Nephron progenitor cell (in vitro differentiated cells): ENCODE results near the gene DAZAP1.
A peak's percentile ranks its signal among the peaks of the same experiment; 100 is the strongest.
"Not testable (repeated sequence)": the region's sequence is repeated elsewhere in the genome, so short reads cannot be mapped to it uniquely, and the experiment has no call there.

Source experiments
- DNase-seq: peaks from one replicate; pipeline ENCODE4 v3.0.0; 2021
- H3K27ac Mint-ChIP-seq: 2 replicates; pipeline ENCODE4 v1.8.0; 2021; ENCODE audit warnings: mild to moderate bottlenecking, moderate library complexity, mixed read lengths
- H3K27me3 Mint-ChIP-seq: 2 replicates; pipeline ENCODE4 v1.8.0; 2021; ENCODE audit warnings: mild to moderate bottlenecking, low read depth, mixed read lengths; ENCODE audit not compliant: poor library complexity
- H3K36me3 Mint-ChIP-seq: 2 replicates; pipeline ENCODE4 v1.8.0; 2021; ENCODE audit warnings: low read depth, mixed read lengths
- H3K4me1 Mint-ChIP-seq: 2 replicates; pipeline ENCODE4 v1.8.0; 2021; ENCODE audit warnings: mixed read lengths
- H3K4me3 Mint-ChIP-seq: 2 replicates; pipeline ENCODE4 v1.8.0; 2021; ENCODE audit warnings: mild to moderate bottlenecking, moderate library complexity, mixed read lengths
- H3K9me3 Mint-ChIP-seq: 2 replicates; pipeline ENCODE4 v1.8.0; 2021; ENCODE audit warnings: mild to moderate bottlenecking, moderate library complexity, mixed read lengths
- TF ChIP-seq, protein P1 (sequence below): fragments of 200-600 bp; sonication (generic); IDR thresholded peaks from 2 replicates; pipeline ENCODE4 v1.5.0; 2021; ENCODE audit warnings: antibody characterized with exemption

Gene DAZAP1

DNA sequence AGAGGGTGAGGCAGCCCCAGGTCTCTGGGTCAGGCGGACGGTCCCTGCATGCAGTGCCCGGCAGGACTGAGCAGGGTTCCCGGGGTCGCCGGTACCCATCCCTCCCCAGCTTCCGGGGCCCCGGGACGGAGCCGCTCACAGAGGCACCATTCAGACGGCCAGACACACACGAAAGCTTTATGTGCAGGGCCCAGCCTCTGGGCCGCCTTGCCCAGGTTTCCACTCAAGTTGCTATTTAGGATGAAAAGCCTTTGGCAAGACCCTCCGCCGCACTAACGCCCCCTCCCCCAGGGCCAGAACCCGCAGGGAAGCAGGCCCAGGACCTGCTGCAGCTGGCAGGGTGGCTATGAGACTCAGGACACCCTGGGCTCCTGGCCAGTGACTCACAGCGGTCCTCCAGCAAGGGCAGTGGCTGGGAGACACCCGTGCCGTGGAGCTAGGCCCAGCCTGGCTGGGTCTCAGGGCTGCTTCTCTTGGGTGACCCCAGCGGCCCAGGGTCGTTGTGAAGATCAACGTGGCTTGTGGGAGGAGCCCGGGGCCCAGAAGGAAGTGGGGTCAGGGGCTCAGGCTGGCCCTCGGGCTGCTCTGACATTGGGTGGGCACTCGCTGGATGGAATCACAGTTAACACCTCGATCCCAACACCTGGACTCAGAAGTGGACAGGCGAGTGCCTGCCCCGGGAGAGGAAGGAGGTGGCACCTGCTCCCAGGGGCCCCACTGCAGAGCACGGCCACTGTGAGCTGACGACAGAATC is 66.8 kb downstream of the DAZAP1 start:
- Mint-ChIP-seq H3K27me3 (peaks cover 45% of the 10 kb centered on the region), H3K4me1 (peaks cover 23% of the 10 kb centered on the region), H3K27ac (no peak overlapping the region), H3K36me3 (peaks cover 5% of the 10 kb centered on the region), H3K4me3 (no peak overlapping the region), H3K9me3 (no peaks in the 10 kb centered on the region)
- no peak for DNase-seq
- TF ChIP-seq, protein P1, sequence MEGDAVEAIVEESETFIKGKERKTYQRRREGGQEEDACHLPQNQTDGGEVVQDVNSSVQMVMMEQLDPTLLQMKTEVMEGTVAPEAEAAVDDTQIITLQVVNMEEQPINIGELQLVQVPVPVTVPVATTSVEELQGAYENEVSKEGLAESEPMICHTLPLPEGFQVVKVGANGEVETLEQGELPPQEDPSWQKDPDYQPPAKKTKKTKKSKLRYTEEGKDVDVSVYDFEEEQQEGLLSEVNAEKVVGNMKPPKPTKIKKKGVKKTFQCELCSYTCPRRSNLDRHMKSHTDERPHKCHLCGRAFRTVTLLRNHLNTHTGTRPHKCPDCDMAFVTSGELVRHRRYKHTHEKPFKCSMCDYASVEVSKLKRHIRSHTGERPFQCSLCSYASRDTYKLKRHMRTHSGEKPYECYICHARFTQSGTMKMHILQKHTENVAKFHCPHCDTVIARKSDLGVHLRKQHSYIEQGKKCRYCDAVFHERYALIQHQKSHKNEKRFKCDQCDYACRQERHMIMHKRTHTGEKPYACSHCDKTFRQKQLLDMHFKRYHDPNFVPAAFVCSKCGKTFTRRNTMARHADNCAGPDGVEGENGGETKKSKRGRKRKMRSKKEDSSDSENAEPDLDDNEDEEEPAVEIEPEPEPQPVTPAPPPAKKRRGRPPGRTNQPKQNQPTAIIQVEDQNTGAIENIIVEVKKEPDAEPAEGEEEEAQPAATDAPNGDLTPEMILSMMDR, result no peak

DNA sequence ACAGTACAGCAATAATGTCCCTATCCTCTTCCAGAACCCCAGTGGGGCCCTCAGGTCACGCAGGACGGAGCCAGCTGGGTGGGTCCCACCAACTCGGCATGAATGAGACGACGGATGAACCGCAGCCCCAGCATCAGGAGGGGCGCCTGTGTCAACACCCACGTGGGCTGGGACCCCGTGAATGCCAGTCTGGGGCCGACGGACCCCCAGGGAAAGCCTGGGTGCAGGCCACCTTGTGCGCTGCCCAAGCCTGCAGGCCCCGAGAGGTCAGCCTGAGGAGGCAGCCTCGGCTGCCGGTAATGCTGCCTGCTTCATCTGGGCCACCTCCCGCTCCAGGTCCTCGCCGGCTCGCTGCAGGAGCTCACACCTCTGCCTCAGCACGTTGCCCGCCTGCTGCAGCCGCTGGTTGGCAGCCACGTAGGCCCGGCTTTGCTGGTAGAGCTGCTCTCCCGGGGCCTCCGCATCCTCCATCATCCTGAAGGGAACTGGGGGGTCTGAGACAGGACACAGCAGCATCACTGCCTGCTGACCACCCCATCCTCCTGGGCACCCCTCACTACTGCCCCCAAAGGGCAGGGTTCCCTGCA is 67.5 kb downstream of the DAZAP1 start:
- Mint-ChIP-seq H3K27ac (no peak overlapping the region), H3K36me3 (peaks cover 5% of the 10 kb centered on the region), H3K27me3 (peaks cover 44% of the 10 kb centered on the region), H3K4me1 (peaks cover 26% of the 10 kb centered on the region), H3K9me3 (no peaks in the 10 kb centered on the region), H3K4me3 (no peak overlapping the region)
- DNase-seq, result no peak
- TF ChIP-seq, protein P1, result no peak

DNA sequence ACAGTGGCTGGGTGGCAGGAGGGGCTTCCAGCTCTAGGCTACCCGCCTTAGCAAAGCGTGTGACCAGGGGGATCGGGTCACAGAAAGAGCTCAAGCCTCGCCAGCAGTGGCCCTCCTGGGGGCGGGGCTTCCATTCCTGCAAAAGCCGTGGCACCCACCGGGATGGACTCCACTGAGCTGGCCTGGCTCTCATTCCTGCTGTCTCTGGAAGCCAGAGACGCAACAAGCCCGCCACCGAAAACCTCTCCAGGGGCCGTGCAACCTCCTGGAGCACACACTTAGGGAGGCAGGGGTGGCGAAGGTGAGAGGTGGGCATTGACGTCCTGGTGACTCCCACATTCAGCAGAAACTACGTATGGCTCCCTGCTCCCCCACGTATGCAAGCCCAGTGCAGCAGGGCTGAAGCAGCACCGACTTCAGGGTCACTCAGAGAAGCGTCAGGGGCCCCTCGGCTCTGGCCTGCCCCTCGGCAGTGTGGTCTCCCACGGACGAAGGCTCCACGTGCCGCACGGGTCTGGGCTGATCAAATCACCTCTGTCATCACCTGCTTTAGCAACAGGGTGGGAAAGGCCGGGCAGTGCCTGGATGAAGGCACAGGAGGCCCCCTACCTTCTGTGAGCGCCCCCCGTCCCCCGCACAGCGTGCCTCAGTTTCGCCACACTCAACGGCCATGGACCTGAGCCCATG is 68.5 kb downstream of the DAZAP1 start:
- Mint-ChIP-seq H3K4me1 (peaks cover 23% of the 10 kb centered on the region), H3K9me3 (no peaks in the 10 kb centered on the region), H3K4me3 (no peak overlapping the region), H3K27ac (no peak overlapping the region), H3K36me3 (peaks cover 5% of the 10 kb centered on the region), H3K27me3 (peaks cover 34% of the 10 kb centered on the region)
- DNase-seq, result no peak
- TF ChIP-seq, protein P1, result no peak

DNA sequence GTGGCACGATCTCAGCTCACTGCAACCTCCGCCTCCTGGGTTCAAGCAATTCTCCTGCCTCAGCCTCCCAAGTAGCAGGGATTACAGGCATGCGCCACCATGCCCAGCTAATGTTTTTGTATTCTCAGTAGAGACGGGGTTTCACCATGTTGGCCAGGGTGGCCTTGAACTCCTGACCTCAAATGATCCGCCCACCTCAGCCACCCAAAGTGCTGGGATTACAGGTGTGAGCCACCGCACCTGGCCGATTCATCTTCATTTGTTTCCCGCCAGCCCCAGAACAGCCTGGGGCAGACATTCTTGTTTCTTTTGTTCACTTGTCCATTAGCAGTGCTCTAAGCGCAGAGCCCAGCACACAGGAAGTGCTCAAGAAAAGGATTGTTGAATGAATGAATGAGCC is 69.7 kb downstream of the DAZAP1 start:
- Mint-ChIP-seq H3K4me1 (peaks cover 19% of the 10 kb centered on the region), H3K27me3 (peaks cover 22% of the 10 kb centered on the region)
- DNase-seq, H3K4me3 Mint-ChIP-seq, H3K36me3 Mint-ChIP-seq, H3K9me3 Mint-ChIP-seq, H3K27ac Mint-ChIP-seq: not testable (repeated sequence)

DNA sequence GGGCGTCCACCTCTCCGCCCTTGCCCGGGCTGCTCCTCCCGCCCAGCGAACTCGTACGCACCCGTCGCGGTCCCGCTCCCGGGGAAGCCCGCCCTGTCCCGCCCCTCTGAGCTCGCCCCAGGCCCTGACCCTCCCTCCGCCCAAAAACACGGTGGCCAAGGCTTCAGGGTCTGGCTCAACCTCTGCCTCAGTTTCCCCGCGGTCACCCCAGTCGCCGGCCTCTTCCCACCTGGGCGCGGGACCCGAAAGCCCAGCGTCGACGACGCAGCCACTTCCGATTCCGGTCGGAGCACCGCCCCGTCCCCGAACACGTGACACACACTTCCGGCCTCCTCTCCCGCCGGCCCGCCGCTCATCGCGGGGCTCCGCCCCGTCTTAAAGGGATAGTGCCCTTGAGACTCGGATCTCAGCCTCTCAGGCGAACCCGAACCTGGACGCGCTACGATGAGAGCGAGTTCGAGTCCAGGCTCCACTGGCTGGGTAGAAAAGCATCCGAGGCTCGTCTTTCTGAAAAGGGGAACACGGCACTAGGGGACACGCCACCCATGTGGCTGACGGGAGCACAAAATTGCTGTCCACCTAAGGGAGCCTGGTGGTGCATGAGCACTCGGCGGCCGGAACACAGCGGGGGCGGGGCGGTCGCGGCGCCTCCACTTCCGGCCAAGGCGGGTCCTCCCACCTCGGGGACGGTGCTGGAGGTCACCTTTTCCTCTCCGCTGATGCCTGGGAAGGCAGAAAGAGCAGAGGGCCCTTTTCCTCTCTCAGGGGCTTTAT is 71.7 kb downstream of the DAZAP1 start, which contains the start of gene C19orf25:
TSS of gene C19orf25 (minus strand) at position 282 of the 774 bp plus-strand sequence. CDS start 312 bp downstream, outside the sequence.
- TF ChIP-seq, protein P1, result no peak
- peak; percentile 92 for DNase-seq
- H3K4me3 Mint-ChIP-seq, result peak within 1 kb of the TSS; percentile 95
- no peaks in the 10 kb centered on the region for H3K9me3 Mint-ChIP-seq
- H3K36me3 Mint-ChIP-seq, result peaks cover 5% of the 10 kb centered on the region
- H3K27ac Mint-ChIP-seq, result peak within 1 kb of the TSS; percentile 90
- peaks cover 3% of the 10 kb centered on the region for H3K27me3 Mint-ChIP-seq
- peaks cover 19% of the 10 kb centered on the region for H3K4me1 Mint-ChIP-seq
